Fibroblast of lung (primary cell): ENCODE results near the gene WDFY2.

Experiments used
- CTCF ChIP-seq, 2 donors: IDR thresholded peaks in 1 of 2; conservative IDR thresholded peaks in 1 of 2; 1 replicate in 1 of 2; 2 replicates in 1 of 2; pipeline ENCODE4 v1.5.1; 2011 to 2012; ENCODE audit warnings: low read length in 2 of 2, control low read depth in 1 of 2, inconsistent platforms in 1 of 2, low read depth in 1 of 2, mild to moderate bottlenecking in 1 of 2
- EZH2 ChIP-seq: IDR thresholded peaks from 2 replicates; pipeline ENCODE4 v1.5.1; 2012; ENCODE audit warnings: low read length, control low read depth, mild to moderate bottlenecking; ENCODE audit errors: missing control alignments

- TF ChIP-seq CTCF (conservative IDR thresholded peaks at IDR 0.05 in 1 of 2, IDR thresholded peaks at IDR 0.05 in 1 of 2; ENCODE audit: low read depth in 1 of 2, low read length in 2 of 2) (no peak), EZH2 (no peak)
Observed at GRCh38 chr13:51603716-51604115, 19.5 kb downstream of the WDFY2 start.
